Neural cell (in vitro differentiated cells): ENCODE measurements around the gene RUVBL1.

ENCODE experiments used
- CTCF ChIP-seq: fragments of 450-650 bp; IDR thresholded peaks from 2 replicates; pipeline ENCODE4 v1.5.1; 2014; ENCODE audit warnings: antibody characterized with exemption, mild to moderate bottlenecking, moderate library complexity; ENCODE audit not compliant: poor library complexity, severe bottlenecking
- SMC3 ChIP-seq: fragments of 450-650 bp; conservative IDR thresholded peaks from 2 replicates; pipeline ENCODE4 v1.6.1; 2014; ENCODE audit warnings: antibody characterized with exemption, mild to moderate bottlenecking, moderate library complexity; ENCODE audit not compliant: poor library complexity

GRCh38 chr3:128040041-128040440 is 83.6 kb downstream of the RUVBL1 start:
- TF ChIP-seq CTCF: no peak
- TF ChIP-seq SMC3: no peak
